Activated naive CD8-positive, alpha-beta T cell (primary cell): ENCODE measurements around the gene ELAC2.

Source experiments
- H3K27ac Mint-ChIP-seq: one replicate; pipeline ENCODE4 v1.8.0; 2021; ENCODE audit warnings: mixed read lengths
- H3K27me3 Mint-ChIP-seq: one replicate; pipeline ENCODE4 v1.8.0; 2021; ENCODE audit warnings: mixed read lengths
- H3K36me3 Mint-ChIP-seq: one replicate; pipeline ENCODE4 v1.8.0; 2021; ENCODE audit warnings: mixed read lengths
- H3K4me1 Mint-ChIP-seq: one replicate; pipeline ENCODE4 v1.8.0; 2021; ENCODE audit warnings: low read depth, mixed read lengths
- H3K4me3 Mint-ChIP-seq: one replicate; pipeline ENCODE4 v1.8.0; 2021; ENCODE audit warnings: mild to moderate bottlenecking, mixed read lengths
- H3K9me3 Mint-ChIP-seq: one replicate; pipeline ENCODE4 v1.8.0; 2021; ENCODE audit warnings: low read depth, mixed read lengths

The ELAC2 gene, protein sequence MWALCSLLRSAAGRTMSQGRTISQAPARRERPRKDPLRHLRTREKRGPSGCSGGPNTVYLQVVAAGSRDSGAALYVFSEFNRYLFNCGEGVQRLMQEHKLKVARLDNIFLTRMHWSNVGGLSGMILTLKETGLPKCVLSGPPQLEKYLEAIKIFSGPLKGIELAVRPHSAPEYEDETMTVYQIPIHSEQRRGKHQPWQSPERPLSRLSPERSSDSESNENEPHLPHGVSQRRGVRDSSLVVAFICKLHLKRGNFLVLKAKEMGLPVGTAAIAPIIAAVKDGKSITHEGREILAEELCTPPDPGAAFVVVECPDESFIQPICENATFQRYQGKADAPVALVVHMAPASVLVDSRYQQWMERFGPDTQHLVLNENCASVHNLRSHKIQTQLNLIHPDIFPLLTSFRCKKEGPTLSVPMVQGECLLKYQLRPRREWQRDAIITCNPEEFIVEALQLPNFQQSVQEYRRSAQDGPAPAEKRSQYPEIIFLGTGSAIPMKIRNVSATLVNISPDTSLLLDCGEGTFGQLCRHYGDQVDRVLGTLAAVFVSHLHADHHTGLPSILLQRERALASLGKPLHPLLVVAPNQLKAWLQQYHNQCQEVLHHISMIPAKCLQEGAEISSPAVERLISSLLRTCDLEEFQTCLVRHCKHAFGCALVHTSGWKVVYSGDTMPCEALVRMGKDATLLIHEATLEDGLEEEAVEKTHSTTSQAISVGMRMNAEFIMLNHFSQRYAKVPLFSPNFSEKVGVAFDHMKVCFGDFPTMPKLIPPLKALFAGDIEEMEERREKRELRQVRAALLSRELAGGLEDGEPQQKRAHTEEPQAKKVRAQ

DNA sequence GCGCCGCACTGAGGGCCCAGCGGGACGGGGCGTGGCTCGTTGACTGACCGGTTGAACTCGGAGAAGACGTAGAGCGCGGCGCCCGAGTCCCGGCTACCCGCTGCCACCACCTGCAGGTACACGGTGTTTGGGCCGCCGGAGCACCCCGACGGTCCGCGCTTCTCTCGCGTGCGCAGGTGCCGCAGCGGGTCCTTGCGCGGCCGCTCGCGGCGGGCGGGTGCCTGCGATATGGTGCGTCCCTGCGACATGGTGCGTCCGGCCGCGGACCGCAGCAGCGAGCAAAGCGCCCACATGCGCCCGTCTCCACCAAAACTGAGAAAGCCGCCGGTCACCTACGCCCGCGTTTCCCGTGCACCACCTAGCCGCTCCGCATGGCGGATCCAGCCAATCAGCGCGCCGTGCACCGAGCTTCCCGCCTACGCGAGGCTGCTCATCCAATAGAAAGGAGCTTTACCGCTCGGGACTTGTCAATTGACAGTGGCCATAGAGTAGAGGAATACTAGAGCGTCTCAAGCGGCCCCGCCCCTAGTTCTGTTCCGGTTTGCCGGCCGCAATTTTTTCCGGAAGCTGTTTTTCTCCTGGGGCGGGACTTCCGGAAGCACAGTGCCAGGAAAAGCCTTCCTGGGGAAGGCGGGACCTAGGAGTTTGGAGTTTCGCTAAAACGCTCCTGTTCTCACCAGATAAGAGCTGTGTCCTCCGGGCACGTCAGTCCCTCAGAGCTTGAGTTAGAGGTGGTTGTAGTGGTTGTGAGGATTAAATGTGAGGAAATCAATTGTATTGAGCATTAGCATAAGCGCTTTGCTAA is at the start of gene ELAC2:
Gene ELAC2, minus strand, starts transcription at position 373 of the 805 bp plus-strand sequence. Its CDS starts 80 bp downstream, at position 293.
- Mint-ChIP-seq H3K36me3 (peaks cover 11% of the 10 kb centered on the region), H3K27ac (peak within 1 kb of the TSS; percentile 98), H3K27me3 (no peaks in the 10 kb centered on the region), H3K9me3 (no peaks in the 10 kb centered on the region), H3K4me1 (peaks cover 36% of the 10 kb centered on the region), H3K4me3 (peak within 1 kb of the TSS; percentile 98)

DNA sequence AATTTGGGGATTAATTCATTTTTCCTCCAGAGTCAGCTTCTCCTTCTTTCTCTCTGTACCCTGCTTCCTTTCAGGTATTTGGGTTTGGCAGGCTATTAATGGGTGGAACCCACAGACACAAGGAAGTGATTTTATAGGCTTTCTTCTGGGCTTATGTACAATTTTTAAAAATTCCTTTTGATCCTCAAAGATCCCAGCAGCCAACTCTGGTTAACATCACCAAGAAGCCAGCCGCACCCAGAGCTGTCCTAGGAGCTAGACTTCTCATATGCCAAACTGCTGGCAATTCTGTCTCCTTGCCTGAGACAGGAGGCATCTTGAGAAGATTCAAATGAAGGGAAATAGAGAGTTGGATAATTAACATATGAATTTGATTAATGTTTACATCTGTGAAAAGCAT is 47.2 kb upstream of the ELAC2 start:
- Mint-ChIP-seq H3K27me3 (peaks cover 15% of the 10 kb centered on the region), H3K4me3 (no peak overlapping the region), H3K36me3 (no peaks in the 10 kb centered on the region), H3K9me3 (no peaks in the 10 kb centered on the region), H3K27ac (no peak overlapping the region), H3K4me1 (no peaks in the 10 kb centered on the region)

DNA sequence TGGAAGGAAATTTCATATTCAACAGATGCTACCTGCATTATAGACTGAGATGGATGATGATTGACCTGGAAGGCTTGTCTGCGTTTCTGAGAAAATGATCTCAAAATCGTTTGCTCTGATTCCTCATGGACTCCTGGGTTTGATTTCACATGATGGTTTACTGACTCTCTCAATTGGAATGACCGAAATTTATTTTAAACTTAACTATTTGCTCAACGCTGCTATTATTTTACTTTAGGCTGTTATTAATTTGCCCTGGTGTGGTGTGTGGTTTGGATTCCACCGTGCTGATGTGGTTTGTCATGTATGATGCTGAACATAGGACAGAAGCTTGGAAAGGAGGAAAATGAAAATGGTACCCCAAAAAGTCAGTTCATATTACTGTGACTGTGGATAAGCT is 37.3 kb upstream of the ELAC2 start:
- no peaks in the 10 kb centered on the region for H3K4me1 Mint-ChIP-seq
- no peaks in the 10 kb centered on the region for H3K36me3 Mint-ChIP-seq
- peaks cover 4% of the 10 kb centered on the region for H3K27me3 Mint-ChIP-seq
- no peaks in the 10 kb centered on the region for H3K9me3 Mint-ChIP-seq
- no peak overlapping the region for H3K27ac Mint-ChIP-seq
- no peak overlapping the region for H3K4me3 Mint-ChIP-seq

DNA sequence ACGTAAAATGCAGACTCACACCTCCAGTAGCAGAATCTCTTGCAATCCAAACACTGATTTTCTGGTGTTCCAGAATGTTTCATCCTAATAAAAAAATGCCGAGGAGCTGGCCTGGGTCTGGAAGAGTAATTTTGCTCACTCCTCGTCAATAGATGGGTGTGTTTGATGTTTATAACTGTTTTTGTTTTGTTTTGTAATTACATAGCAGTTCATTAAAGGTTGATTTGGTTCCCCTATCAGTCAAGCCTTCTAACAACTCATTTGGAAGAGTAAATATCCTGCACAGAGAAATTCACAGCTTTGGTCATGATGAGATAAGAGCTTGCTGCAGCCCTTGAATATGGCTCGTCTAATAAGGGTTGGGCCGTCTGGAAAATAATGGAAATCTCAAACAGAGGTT is 36.8 kb upstream of the ELAC2 start:
- no peaks in the 10 kb centered on the region for H3K9me3 Mint-ChIP-seq
- H3K27me3 Mint-ChIP-seq: peaks cover 4% of the 10 kb centered on the region
- H3K27ac Mint-ChIP-seq: no peak overlapping the region
- H3K4me1 Mint-ChIP-seq: no peaks in the 10 kb centered on the region
- H3K4me3 Mint-ChIP-seq: no peak overlapping the region
- no peaks in the 10 kb centered on the region for H3K36me3 Mint-ChIP-seq

DNA sequence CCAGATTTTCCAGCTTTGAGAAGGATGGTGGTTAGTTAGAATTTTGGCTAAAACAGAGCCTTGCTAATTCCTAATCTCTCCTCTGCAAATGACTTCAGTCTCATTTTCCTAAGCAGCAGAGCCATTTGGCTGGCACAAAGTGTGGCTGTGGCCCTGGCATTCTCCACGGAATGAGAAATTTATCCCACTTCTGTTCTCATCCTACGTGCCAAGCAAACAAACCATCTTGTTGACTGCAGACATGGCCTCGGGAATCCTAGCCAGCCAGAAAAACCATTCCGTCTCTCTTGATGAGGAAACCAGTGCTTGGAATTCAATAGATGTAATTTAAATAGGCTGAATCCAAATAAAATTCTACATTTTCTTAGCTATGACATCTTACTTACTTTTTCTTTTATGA is 34.1 kb upstream of the ELAC2 start:
- Mint-ChIP-seq H3K4me1 (no peaks in the 10 kb centered on the region), H3K36me3 (no peaks in the 10 kb centered on the region), H3K4me3 (no peak overlapping the region), H3K27ac (no peak overlapping the region), H3K9me3 (no peaks in the 10 kb centered on the region), H3K27me3 (peaks cover 8% of the 10 kb centered on the region)

DNA sequence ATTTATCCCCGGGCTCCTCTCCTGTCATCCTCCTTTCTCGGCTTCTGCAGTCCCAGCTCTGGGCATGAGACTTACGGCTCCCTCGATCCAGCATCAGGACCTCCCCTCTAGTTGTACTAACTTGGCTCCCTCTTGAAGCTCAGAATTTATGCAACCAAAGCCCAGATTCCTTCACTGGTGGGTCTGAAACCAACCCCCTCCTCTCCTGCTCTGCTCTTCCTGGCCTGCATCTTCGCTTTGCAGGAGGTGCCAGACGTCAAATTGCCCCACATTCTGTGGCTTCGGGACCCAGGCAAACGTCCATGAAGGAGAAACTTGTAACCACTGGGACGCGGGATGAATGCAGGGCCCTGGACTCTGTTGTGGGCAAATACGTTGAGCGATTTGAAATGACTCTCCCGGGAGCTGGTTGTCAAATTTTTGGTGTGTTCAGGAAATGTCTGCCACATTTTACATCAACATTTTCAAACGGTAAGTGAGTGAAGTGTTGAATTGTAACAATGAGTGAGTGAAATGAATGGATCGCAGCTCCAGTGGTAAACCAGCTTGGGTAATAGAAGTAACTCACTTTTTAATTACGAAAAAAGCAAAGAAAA is 29.3 kb upstream of the ELAC2 start:
- H3K27me3 Mint-ChIP-seq: peaks cover 8% of the 10 kb centered on the region
- H3K27ac Mint-ChIP-seq: no peak overlapping the region
- no peaks in the 10 kb centered on the region for H3K9me3 Mint-ChIP-seq
- no peaks in the 10 kb centered on the region for H3K4me1 Mint-ChIP-seq
- H3K36me3 Mint-ChIP-seq: no peaks in the 10 kb centered on the region
- no peak overlapping the region for H3K4me3 Mint-ChIP-seq

DNA sequence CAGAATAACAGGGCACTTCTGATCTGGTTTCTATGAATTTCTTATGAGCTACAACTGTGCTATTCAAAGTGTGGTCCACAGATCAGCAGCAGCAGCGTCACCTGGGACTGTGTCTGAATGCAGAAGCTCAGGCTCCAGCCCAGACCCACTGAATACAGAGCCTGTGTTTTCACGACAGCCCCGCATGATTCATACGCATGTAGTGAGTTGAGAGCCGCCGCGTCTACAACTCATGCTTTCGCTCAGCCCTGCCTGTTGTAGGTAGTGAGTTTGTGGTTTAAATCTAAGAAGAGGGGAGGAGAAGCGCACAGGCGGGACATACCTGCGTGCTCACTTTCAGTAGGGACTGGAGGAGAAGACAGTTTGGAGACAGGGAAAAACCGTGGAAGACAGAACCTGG is 28.5 kb upstream of the ELAC2 start:
- H3K4me1 Mint-ChIP-seq: no peaks in the 10 kb centered on the region
- no peak overlapping the region for H3K4me3 Mint-ChIP-seq
- H3K27ac Mint-ChIP-seq: no peak overlapping the region
- H3K27me3 Mint-ChIP-seq: peaks cover 10% of the 10 kb centered on the region
- no peaks in the 10 kb centered on the region for H3K36me3 Mint-ChIP-seq
- no peaks in the 10 kb centered on the region for H3K9me3 Mint-ChIP-seq

DNA sequence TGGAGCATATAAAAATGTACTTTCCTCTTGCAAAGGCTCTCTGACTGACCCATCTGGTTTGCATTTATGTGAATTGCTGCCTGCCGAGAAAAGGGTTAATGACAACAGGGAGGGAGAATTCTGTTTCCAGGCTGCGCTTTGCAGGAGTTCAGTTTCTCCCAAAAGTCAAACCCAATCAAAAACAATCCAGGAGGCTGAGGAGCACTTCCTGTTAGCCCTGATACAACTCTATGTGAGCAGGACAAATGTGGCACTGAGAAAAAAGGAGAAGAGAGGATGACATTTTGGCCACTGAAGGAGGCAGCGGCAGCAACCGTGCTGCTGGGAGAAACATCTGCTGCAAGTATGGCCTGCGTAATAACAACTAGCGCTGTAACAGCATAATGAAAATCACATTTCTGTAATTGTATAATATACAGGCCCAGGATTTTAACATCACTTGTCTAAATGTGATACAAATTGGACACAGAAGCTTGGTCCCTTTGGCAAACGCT is 26.8 kb upstream of the ELAC2 start:
- Mint-ChIP-seq H3K27me3 (peaks cover 12% of the 10 kb centered on the region), H3K4me3 (no peak overlapping the region), H3K9me3 (no peaks in the 10 kb centered on the region), H3K27ac (no peak overlapping the region), H3K4me1 (no peaks in the 10 kb centered on the region), H3K36me3 (no peaks in the 10 kb centered on the region)

DNA sequence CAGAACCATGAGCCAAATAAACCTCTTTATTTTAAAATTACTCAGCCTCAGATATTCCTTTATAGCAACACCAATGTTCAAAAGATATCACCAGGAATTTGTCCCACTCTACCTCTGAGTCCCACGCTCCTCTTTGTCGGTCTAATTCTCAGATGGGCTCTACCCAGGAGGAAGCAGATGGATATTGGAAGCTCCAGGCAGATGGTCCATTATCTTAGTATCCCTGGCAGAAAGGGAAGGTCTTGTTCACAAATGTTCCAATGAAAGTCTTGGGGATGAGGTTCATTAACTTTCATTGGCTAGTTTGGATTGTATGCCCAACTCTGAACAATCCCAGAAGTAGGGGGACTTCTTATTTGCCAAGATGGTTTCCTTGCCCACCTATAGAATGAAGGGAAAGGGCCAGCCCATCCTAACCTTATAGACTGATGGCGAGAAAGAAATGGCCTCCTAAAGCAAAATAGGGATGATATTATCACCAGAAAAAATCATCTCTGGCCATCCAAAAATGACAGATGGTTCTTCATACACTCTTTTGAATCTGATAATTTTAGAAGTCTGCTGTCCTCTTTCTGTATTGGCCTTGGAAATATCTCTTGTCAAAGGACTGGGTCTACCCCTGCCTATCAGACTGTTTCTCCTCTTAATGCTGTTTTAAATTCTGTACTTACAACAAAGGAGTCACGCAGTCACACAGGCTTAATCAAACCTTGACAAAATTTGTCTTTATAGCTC is 21.3 kb upstream of the ELAC2 start:
- H3K9me3 Mint-ChIP-seq: peaks cover 5% of the 10 kb centered on the region
- no peak overlapping the region for H3K4me3 Mint-ChIP-seq
- no peaks in the 10 kb centered on the region for H3K4me1 Mint-ChIP-seq
- peaks cover 9% of the 10 kb centered on the region for H3K27me3 Mint-ChIP-seq
- no peak overlapping the region for H3K27ac Mint-ChIP-seq
- peaks cover 2% of the 10 kb centered on the region for H3K36me3 Mint-ChIP-seq

DNA sequence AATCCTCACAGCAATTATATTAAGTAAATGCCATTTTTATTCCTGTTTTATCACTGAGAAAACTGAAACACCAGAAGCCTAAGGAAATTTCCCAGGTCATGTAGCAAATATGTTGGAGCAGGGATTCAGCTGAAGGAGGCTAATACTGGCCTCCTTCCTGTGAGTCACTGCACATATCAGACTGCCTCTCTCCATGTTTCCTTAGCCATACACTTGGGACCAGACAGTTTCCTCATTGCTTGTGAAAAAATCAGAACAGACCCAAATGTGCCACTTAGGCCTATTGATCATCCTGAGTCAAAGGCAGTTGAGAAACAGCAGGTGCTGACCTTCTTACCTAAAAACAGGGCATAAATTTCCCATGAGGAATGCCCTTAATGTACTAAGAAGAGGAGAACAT is 18.9 kb upstream of the ELAC2 start:
- Mint-ChIP-seq H3K9me3 (peaks cover 5% of the 10 kb centered on the region), H3K36me3 (peaks cover 2% of the 10 kb centered on the region), H3K4me3 (no peak overlapping the region), H3K27me3 (peaks cover 4% of the 10 kb centered on the region), H3K27ac (no peak overlapping the region), H3K4me1 (peaks cover 6% of the 10 kb centered on the region)

DNA sequence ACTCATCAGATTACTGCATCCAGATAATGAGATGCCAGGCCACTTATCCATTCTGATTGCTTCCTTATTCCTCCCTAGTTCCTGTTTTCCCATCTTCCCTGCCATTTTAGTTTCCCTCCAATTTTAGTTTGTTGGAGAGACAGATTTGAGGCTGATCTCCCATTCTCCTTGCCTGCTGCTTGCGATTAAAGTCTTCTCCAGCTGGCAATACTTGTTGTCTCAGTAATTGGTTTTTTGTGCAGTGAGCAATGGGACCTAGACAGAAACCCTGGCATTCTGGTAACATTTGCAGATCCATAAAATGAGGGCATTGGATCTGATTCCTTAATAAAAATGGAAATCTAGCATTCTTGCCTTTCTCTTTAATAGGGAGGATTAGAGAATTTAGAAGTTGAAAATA is 17.6 kb upstream of the ELAC2 start:
- Mint-ChIP-seq H3K9me3 (peaks cover 5% of the 10 kb centered on the region), H3K4me1 (peaks cover 9% of the 10 kb centered on the region), H3K4me3 (no peak overlapping the region), H3K27me3 (peaks cover 2% of the 10 kb centered on the region), H3K27ac (no peak overlapping the region), H3K36me3 (peaks cover 2% of the 10 kb centered on the region)

DNA sequence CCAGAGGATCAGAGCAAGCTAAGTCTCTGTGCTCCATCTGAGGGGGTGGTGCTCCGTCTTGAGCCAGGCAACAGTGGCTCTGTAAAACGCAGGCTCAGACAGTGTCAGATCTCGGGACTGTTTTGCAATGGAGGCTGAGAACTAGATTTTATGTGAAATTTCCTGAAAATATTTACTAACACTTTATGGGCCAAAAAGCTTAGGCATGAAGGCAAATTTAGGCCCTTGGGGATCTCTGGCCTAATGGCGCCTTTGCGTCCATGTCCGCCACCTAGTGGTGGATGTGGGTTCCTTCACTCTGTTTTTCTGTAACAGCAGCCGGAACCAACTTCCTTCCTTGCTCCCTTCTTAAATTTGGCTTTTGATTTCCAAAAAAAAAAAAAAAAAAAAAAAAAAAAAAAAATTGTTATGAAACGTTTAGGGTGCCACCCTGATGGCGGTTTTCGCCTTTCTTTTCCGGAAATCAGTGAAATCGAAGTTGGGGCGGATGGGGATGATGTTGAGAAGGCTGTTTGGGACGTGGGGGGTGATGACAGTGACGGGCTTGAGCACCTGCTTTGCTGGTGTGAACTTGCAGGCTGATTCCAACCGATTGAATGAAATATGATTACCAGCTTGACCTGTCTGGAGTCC is 14.0 kb upstream of the ELAC2 start:
- Mint-ChIP-seq H3K4me3 (no peak overlapping the region), H3K27ac (no peak overlapping the region), H3K9me3 (peaks cover 5% of the 10 kb centered on the region), H3K4me1 (peaks cover 9% of the 10 kb centered on the region), H3K27me3 (peaks cover 5% of the 10 kb centered on the region), H3K36me3 (peaks cover 2% of the 10 kb centered on the region)

DNA sequence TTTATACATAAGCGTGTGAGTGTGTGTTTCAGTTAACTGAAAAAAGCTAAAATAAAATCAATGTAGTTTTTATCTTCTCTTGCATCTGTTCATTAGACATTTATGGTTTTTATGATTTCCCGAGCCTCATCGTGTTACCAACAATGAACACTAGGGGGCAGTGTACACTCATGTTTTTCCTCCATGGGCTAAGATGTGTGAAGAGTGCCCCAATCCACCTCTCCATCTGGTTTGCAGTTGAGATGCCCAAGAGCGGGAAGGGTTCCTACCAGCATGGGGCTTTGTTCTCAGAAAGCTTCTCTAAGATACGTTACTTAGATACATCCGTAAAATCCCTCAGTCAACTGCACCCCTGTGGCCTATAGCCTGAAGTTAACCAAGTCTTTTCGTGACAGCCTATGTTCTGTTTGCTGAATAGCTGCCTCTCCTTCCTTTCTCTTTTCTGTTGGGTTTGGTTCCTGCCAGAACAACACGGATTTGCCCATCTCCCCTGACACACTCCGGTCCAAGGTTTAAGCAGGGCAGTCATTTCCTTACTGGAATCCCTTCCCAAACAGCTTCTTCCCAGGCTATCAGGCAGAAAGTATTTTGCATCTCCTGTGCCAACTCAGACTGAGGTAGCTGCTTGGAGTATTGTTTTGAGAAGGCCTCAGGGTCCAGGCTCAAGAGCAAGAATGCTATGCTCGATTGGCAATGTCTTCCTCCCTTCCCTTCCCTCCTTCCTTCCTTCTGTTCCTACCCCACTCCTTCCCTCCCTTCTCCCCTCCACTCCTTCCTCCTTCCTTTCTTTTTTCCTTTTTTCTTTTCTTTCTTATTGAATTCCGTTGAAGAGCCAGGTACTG is 12.9 kb upstream of the ELAC2 start:
- H3K27ac Mint-ChIP-seq: no peak overlapping the region
- H3K4me1 Mint-ChIP-seq: peaks cover 9% of the 10 kb centered on the region
- peaks cover 9% of the 10 kb centered on the region for H3K27me3 Mint-ChIP-seq
- H3K9me3 Mint-ChIP-seq: peaks cover 5% of the 10 kb centered on the region
- H3K36me3 Mint-ChIP-seq: peaks cover 2% of the 10 kb centered on the region
- no peak overlapping the region for H3K4me3 Mint-ChIP-seq
